HepG2 (cell line): ENCODE results near the gene KIZ. TPM values are rescaled to one million over a fixed set of nuclear protein-coding genes. Genes with fewer than 3 reads are reported as not detected.

Source experiments
- ATAC-seq: fragments of 200-7000 bp; cut with Tn5 transposase; 3 replicates; pipeline ENCODE4 v1.9.1; 2020; ENCODE audit warnings: mild to moderate bottlenecking, moderate library complexity
- BruUV-seq: library from RNA; stranded (reverse); fragments of 400-500 nt; replicated peaks from 2 replicates; lab custom pipeline; 2021; lab: Mats Ljungman, UMichigan
- CTCF ChIA-PET: fragments of 300-600 bp; formaldehyde crosslinking; extraction: SDS; loops from one replicate; lab custom pipeline; 2021; ENCODE audit warnings: low total read pairs, inconsistent platforms, low intra/inter-chr PET ratio; lab: Yijun Ruan, JAX
- POLR2A ChIA-PET: fragments of 350-600 bp; sonication (Branson Sonifier 250); formaldehyde crosslinking; loops from one replicate; lab custom pipeline; 2020; ENCODE audit warnings: antibody characterized with exemption, inconsistent platforms; lab: Yijun Ruan, JAX
- DNase-seq: peaks from one replicate; pipeline ENCODE4 v3.0.0-alpha.2; 2015; ENCODE audit warnings: low spot score
- FAIRE-seq: peaks from 3 replicates; lab custom pipeline; 2011; peaks lifted over from hg19 to GRCh38; lab: Jason Lieb, UNC
- H2AFZ ChIP-seq: one replicate; pipeline ENCODE4 v1.6.1; 2011; ENCODE audit warnings: low read length, inconsistent platforms
- H3K27ac ChIP-seq: fragments of 300-600 bp; 3 replicates; pipeline ENCODE4 v1.8.0; 2011; ENCODE audit warnings: mixed run types, mild to moderate bottlenecking, mixed read lengths, low read length, inconsistent platforms; ENCODE audit not compliant: insufficient read depth; ENCODE audit errors: extremely low read length
- H3K27me3 ChIP-seq, 2 experiments: fragments of 200-600 bp in 1 of 2; 2 replicates in 1 of 2; 3 replicates in 1 of 2; pipeline versions ENCODE4 v1.6.0 to v1.8.0; 2011; ENCODE audit warnings: low read length in 2 of 2, mild to moderate bottlenecking in 2 of 2, moderate library complexity in 2 of 2, inconsistent platforms in 1 of 2; ENCODE audit not compliant: insufficient read depth in 2 of 2, control insufficient read depth in 1 of 2
- H3K36me3 ChIP-seq, 2 experiments: fragments of 200-600 bp in 1 of 2; replicated peaks in 1 of 2; 2 replicates in 1 of 2; 3 replicates in 1 of 2; pipeline versions ENCODE4 v1.5.1 to v1.8.0; 2011; ENCODE audit warnings: low read length in 2 of 2, inconsistent platforms in 1 of 2; ENCODE audit not compliant: insufficient read depth in 2 of 2, control insufficient read depth in 1 of 2
- H3K4me1 ChIP-seq: 2 replicates; pipeline ENCODE4 v1.5.1; 2012; ENCODE audit warnings: low read length, inconsistent platforms; ENCODE audit not compliant: insufficient read depth
- H3K4me2 ChIP-seq: 2 replicates; pipeline ENCODE4 v1.6.0; 2011; ENCODE audit warnings: low read depth, low read length, inconsistent platforms
- H3K4me3 ChIP-seq, 3 experiments: fragments of 200-600 bp in 1 of 3; sonication (generic), shearing (Covaris generic) in 1 of 3; replicated peaks in 1 of 3; 2 replicates each; pipeline ENCODE4 v1.5.1; 2011 to 2016; ENCODE audit warnings: low read length in 3 of 3, inconsistent platforms in 2 of 3, low read depth in 2 of 3, mild to moderate bottlenecking in 2 of 3, control low read depth in 1 of 3, mixed read lengths in 1 of 3; ENCODE audit not compliant: insufficient read depth in 1 of 3
- H3K79me2 ChIP-seq: one replicate; pipeline ENCODE4 v1.6.1; 2011; ENCODE audit warnings: low read length, inconsistent platforms; ENCODE audit not compliant: insufficient read depth
- H3K9ac ChIP-seq: 2 replicates; pipeline ENCODE4 v1.6.0; 2011; ENCODE audit warnings: mild to moderate bottlenecking, low read depth, low read length, inconsistent platforms; ENCODE audit not compliant: insufficient read depth
- H3K9me3 ChIP-seq: 2 replicates; pipeline ENCODE4 v1.5.1; 2012; ENCODE audit warnings: mild to moderate bottlenecking, low read length
- H4K20me1 ChIP-seq: 2 replicates; pipeline ENCODE4 v1.6.0; 2011; ENCODE audit warnings: inconsistent platforms, mild to moderate bottlenecking, low read length, moderate library complexity; ENCODE audit not compliant: insufficient read depth
- CEBPB ChIP-seq: IDR thresholded peaks from 2 replicates; pipeline ENCODE4 v1.6.1; 2011; ENCODE audit warnings: low read depth, low read length, improper control_type of control experiment, borderline replicate concordance
- MAFF ChIP-seq: IDR thresholded peaks from 2 replicates; pipeline ENCODE4 v1.6.1; 2011; ENCODE audit warnings: low read depth, low read length, improper control_type of control experiment
- MAFG ChIP-seq: sonication (generic); formaldehyde crosslinking; IDR thresholded peaks from 2 replicates; pipeline ENCODE4 v1.5.1; 2020; ENCODE audit warnings: mild to moderate bottlenecking, missing genetic modification reagents
- MAFK ChIP-seq, 2 experiments: IDR thresholded peaks in 1 of 2; conservative IDR thresholded peaks in 1 of 2; 2 replicates each; pipeline ENCODE4 v1.6.1; 2011; ENCODE audit warnings: improper control_type of control experiment in 2 of 2, low read length in 2 of 2
- RCOR2 ChIP-seq: IDR thresholded peaks from 2 replicates; pipeline ENCODE4 v1.6.1; 2016; ENCODE audit warnings: missing biosample characterization, missing genetic modification reagents
- ZNF432 ChIP-seq: sonication (generic); formaldehyde crosslinking; IDR thresholded peaks from 2 replicates; pipeline ENCODE4 v1.5.0; 2020; ENCODE audit warnings: missing genetic modification reagents, mild to moderate bottlenecking, borderline replicate concordance
- ZNF777 ChIP-seq: sonication (generic); formaldehyde crosslinking; IDR thresholded peaks from 2 replicates; pipeline ENCODE4 v1.4.0; 2020; ENCODE audit warnings: missing genetic modification reagents
- ZNF883 ChIP-seq: sonication (generic); formaldehyde crosslinking; IDR thresholded peaks from 2 replicates; pipeline ENCODE4 v1.5.1; 2020; ENCODE audit warnings: mild to moderate bottlenecking, missing genetic modification reagents; ENCODE audit errors: not compliant biosample characterization
- ZSCAN21 ChIP-seq: sonication (generic); formaldehyde crosslinking; IDR thresholded peaks from 2 replicates; pipeline ENCODE4 v1.8.0; 2022; ENCODE audit warnings: mild to moderate bottlenecking, missing genetic modification reagents, moderate library complexity, borderline replicate concordance
- WGBS: methylation state at CpG from one replicate; pipeline ENCODE4 v1.1.6; 2017; ENCODE audit warnings: low lambda C conversion rate; 5-methylcytosine and 5-hydroxymethylcytosine counted together
- in situ Hi-C: cut with HindIII; loops from 2 replicates; pipeline ENCODE4 v1.10.0; 2017; ENCODE audit warnings: low pct_unique_long_range_greater_than_20kb; ENCODE audit not compliant: extremely low pct_ligation_motif_present
- intact Hi-C: fragments of 100-400 bp; cut with micrococcal nuclease; formaldehyde crosslinking; loops from one replicate; pipeline ENCODE4 v1.10.0; 2022; ENCODE audit not compliant: unreplicated experiment
- polyA plus RNA-seq, 8 experiments: library from polyadenylated mRNA; depleted of rRNA in 3 of 8; stranded (reverse) in 7 of 8; unstranded in 1 of 8; fragments of >200 nt; fragmentation: Illumina TruSeq in 4 of 8; extraction: Trizol in 4 of 8; gene quantifications; 2 replicates each; pipeline versions ENCODE4 v1.2.1 to v1.2.3, GENCODE V29; 2011 to 2016; ENCODE audit warnings: low read depth in 4 of 8, missing spikeins in 1 of 8, mixed read lengths in 1 of 8; ENCODE audit not compliant: insufficient read depth in 1 of 8
- total RNA-seq, 5 experiments: library from RNA; depleted of rRNA; stranded (reverse); fragments of >200 nt; fragmentation: Illumina TruSeq; extraction: Trizol; gene quantifications; 2 replicates each; pipeline ENCODE4 v1.2.3, GENCODE V29; 2016; ENCODE audit warnings: low read depth in 1 of 5

Gene KIZ
- total and polyA plus RNA-seq, 2 of the 13 experiments (the other 11 are each of a cell fraction or from before 2014, with no cell fraction given): 46.3 to 114 TPM

DNA sequence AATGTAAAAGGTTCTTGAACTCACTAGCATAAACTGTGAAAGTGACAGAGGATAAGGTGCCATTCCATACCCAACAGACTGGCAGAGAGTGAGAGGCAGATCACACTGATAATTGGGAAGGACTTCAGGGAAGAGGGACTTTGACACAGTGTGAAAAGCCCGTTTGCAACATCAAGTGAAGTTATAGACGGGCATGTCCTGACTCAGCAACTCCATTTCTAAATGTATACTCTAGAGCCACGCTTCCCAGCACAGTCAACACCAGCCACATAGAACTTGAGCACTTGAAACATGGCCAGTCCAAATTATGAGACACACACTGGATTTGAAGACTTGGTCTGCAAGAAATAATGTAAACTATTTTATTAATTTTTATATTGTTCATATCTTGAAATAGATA lies 131.3 kb downstream of the KIZ start:
- TF ChIP-seq MAFG (CRISPR knock-in tag): peak; percentile 22; the same call in 1 of the 2 replicates
- no peak for TF ChIP-seq RCOR2 (CRISPR knock-in tag)
- peak; percentile 87 to 89 for TF ChIP-seq MAFK (conservative IDR thresholded peaks at IDR 0.05 in 1 of 2, IDR thresholded peaks at IDR 0.05 in 1 of 2; ENCODE audit: low read length in 2 of 2)
- peak; percentile 13; the same call in 1 of the 2 replicates for TF ChIP-seq CEBPB
- TF ChIP-seq ZSCAN21 (CRISPR knock-in tag): no peak
- TF ChIP-seq MAFF: peak; percentile 83
- no peak overlapping the region for H3K27ac ChIP-seq
- DNase-seq: peak; percentile 25
- H2AFZ ChIP-seq: no peak overlapping the region
- peaks cover 12% of the 10 kb centered on the region for H3K4me1 ChIP-seq
- no peaks in the 10 kb centered on the region for H3K9me3 ChIP-seq
- CTCF ChIA-PET: no interaction called here
- H4K20me1 ChIP-seq: no peaks in the 10 kb centered on the region
- no peak overlapping the region for H3K9ac ChIP-seq
- in situ Hi-C loops: no loop called here
- WGBS: 10% methylated on average over 3 of the region's 3 CpGs
- H3K27me3 ChIP-seq: no peaks in the 10 kb centered on the region
- no peaks in the 10 kb centered on the region for H3K36me3 ChIP-seq
- peak; percentile 47 for FAIRE-seq
- BruUV-seq: no TSS peak
- no peaks in the 10 kb centered on the region for H3K79me2 ChIP-seq
- intact Hi-C loops: no loop called here
- ATAC-seq: peak; percentile 58; the same call in 2 of the 3 replicates
- POLR2A ChIA-PET: interaction anchor here (0.7 kb wide), 1 partner anchor 240 kb away, joined by 3 read pairs; no protein-coding TSS in a partner anchor
- H3K4me2 ChIP-seq: no peak overlapping the region
- no peak overlapping the region for H3K4me3 ChIP-seq

DNA sequence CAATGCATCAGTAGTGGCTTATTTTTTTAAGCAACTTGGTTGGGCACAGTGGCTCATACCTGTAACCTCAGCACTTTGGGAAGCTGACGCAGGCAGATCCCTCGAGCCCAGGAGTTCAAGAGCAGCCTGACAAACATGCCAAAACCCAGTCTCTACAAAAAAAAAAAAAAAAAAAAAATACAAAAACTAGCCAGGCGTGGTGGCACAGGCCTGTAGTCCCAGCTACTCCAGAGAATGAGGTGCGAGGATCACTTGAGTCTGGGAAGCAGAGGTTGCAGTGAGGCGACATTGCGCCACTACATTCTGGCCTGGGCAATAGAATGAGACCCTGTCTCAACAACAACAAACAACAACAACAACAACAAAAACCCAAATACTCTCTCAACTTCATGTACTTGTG lies 132.5 kb downstream of the KIZ start:
- peak; percentile 77 for FAIRE-seq
- TF ChIP-seq ZNF432 (CRISPR knock-in tag) (no peak), ZNF883 (CRISPR knock-in tag) (no peak), CEBPB (0 out of 2 replicates have a peak, but pooled peaks have one; percentile 22), ZNF777 (CRISPR knock-in tag) (no peak)
- no peak for ATAC-seq
- POLR2A ChIA-PET: no interaction called here
- Histone ChIP-seq H3K9ac (no peak overlapping the region), H3K27me3 (no peaks in the 10 kb centered on the region), H3K4me1 (peaks cover 12% of the 10 kb centered on the region), H3K79me2 (no peaks in the 10 kb centered on the region), H3K27ac (no peak overlapping the region), H2AFZ (no peak overlapping the region), H3K4me2 (no peak overlapping the region), H3K36me3 (no peaks in the 10 kb centered on the region), H4K20me1 (no peaks in the 10 kb centered on the region), H3K9me3 (no peaks in the 10 kb centered on the region), H3K4me3 (no peak overlapping the region)
- BruUV-seq: no TSS peak
- CTCF ChIA-PET: no interaction called here
- 47% methylated on average over 6 of the region's 6 CpGs for WGBS
- intact Hi-C loops (no loop called here), in situ Hi-C loops (no loop called here)
- DNase-seq: no peak
